GM19023 (cell line): ENCODE results near the gene COX7B2.

ENCODE experiments used
- ATAC-seq: cut with Tn5 transposase; IDR thresholded peaks from one replicate; pipeline ENCODE4 v1.9.1; 2021; ENCODE audit warnings: mild to moderate bottlenecking, moderate library complexity; ENCODE audit not compliant: unreplicated experiment

Gene COX7B2

DNA sequence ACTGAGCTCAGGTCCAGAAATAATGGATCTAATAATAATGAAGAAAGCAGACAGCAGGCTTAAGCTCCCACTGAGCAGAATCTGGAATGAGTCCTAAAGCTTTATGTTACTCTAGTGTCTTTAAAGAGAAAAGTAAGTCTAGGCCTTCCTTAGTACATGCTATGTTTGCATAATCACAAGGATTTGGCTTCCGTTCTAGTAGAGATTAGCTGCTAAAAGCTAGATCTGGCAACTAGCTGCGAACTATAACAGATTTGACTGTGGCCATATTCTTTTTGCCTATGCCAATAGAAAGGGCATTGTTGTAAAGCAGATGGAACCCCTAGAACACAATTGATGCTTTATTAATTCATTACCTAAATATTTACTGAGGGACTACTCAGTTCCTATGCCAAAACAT is 19.0 kb downstream of the COX7B2 start:
- no peak for ATAC-seq

DNA sequence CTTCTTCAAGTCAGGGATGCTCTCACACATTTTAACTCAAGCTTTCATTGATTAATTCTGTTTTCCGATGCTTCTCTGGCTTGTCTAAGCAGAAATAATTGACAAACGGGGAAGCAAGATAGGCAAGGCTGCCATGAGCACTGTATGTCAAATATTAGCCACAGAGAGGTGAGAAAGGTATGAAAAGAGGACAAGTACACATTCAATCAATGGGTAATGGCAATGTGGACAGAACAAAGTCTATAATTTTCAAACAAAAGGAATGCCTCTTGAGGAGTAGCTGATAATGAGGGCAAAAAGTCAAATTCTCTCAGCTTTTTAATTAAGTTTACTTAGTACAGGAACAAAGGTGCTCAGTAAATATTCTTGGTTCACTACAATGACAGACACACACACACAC is 19.6 kb downstream of the COX7B2 start:
- ATAC-seq = no peak

DNA sequence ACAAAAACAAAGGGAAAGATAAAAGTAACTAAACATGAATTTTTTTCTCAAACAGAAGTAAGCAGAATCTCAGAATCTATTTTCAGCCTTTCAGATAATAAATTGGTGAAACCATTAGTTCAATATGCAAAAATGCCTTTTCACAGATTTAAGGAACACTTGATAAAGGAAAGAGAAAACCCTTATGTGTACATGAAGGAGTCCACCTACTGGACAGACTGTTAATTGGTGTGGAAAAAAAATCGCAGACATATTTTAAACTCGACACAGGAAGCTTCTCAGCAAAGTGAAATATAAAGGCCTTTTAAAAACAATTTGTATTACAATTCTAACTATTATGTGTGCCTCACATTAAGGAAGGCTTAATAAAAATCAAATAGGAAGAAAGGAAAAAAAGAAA is 22.3 kb downstream of the COX7B2 start:
- ATAC-seq = no peak

DNA sequence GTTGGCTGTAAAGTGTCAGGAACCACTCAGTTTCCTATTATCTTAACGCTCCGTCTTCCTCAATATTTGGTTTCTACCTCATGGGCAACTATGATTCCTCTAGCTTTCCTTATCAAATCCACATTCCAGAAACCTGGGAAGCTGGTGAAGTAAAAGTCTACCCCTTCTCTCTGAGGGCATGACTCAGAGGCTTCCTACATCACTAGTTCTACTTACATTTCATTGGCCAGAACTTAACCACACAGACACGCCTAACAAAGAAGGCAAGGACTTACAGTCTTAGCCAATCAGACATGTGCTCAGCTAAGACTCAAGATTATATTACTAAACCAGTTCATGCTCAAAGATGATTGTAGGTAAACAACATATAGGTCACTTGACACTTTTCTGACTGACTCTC is 30.4 kb downstream of the COX7B2 start:
- no peak for ATAC-seq

DNA sequence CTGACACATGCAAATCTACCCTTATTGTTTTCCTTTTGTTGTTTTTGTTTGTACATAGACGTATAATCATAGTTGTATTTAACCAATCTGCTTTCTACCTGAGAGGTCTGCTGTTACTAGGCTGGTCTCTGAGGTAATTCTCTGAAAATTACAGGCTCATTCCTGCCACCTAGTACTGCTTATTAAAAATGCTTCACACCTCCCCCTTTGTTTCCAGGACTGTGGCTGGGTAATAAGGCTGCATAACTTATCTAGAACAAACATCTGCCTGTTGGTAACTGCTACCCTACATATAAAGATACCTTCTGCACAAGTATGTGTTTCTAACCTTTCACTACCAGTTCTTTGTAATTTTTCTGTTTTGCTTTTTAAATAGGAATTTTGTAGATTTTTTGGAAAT is 34.2 kb downstream of the COX7B2 start:
- ATAC-seq = no peak

GRCh38 chr4:46870411-46870810 is 38.6 kb downstream of the COX7B2 start:
- no peak for ATAC-seq

- no peak for ATAC-seq
Observed at GRCh38 chr4:46856333-46856732, 52.7 kb downstream of the COX7B2 start.

DNA sequence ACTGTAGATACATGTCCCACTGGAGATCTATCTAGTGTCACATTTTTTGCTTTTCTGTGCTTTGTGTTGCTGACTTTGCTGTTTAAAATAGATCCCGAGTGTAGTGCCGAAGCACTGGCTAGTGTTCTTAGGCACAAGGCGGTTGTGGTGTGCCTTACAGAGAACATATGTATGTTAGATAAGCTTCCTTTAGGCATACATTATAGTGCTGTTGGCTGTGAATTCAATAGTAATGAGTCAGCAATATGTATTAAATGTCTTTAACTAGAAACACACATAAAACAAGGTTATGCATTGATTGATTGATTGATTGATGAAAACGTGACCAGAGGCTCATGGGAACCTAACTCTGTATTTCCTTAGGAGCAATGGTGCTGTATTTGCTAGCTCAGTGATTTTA is 56.2 kb downstream of the COX7B2 start:
- no peak for ATAC-seq

GRCh38 chr4:46850026-46850425 is 59.0 kb downstream of the COX7B2 start:
- ATAC-seq = no peak

DNA sequence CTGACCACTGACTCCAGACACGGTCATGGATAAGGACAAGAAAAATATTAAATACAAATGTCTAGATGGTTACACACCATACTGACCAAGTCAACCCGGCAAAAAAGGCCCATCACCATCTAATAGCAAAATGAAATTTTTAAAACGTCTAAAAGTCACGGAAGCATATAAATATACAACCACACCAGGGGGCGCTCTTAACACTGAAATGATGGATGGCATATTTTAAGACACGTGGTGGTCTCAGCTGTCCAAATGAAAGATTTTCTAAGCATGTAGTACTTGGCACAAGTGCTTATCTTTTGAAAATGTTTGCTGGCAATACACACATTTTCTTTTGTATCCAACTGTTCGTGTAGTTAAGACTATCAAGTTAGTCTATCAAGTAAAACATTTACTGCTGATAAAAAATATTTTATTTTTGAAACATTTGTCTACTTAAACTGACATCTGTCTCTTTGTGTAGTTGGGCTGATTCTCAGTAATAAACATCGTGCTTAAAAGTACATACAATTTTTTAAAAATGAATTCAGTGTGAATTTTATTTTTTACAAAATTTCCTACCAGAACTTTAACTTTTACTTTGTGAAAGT is 64.6 kb downstream of the COX7B2 start:
- peak; percentile 70 for ATAC-seq

- ATAC-seq = no peak
Observed at GRCh38 chr4:46839128-46839527, 69.9 kb downstream of the COX7B2 start.

DNA sequence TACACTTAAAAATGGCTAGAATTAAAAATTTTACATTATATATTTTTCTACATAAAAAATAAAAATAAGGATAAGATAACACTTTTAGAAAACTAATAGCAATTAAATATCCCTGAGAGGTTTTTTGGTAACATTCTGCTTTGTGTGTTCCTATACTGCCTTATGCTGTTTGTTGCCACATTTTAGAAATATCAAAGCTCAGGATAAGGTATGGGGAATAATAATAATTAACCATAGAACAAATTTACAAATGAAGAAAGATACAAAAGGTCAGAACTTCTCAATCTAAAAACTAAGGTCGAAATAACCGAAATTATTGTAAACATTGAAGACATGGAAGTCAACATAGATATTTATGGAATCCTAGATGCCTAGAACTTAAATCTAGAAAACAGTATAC is 71.4 kb downstream of the COX7B2 start:
- no peak for ATAC-seq

DNA sequence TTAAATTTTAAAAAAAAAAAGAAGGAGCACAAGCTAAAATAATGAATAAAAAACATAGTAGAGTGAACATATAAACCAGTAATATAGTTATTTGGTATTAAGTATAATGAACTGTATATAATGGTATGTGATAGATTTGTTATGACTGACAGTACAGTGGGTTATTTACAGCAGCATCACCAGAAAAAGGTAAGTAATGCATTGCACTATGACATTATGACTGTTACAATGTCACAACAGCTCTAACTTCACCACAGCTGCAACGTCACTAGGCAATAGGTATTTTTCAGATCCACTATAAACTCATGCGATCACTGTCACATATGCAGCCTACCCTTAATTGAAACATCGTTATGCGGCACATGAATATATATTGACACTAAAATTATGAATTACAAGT is 72.5 kb downstream of the COX7B2 start:
- ATAC-seq = no peak

DNA sequence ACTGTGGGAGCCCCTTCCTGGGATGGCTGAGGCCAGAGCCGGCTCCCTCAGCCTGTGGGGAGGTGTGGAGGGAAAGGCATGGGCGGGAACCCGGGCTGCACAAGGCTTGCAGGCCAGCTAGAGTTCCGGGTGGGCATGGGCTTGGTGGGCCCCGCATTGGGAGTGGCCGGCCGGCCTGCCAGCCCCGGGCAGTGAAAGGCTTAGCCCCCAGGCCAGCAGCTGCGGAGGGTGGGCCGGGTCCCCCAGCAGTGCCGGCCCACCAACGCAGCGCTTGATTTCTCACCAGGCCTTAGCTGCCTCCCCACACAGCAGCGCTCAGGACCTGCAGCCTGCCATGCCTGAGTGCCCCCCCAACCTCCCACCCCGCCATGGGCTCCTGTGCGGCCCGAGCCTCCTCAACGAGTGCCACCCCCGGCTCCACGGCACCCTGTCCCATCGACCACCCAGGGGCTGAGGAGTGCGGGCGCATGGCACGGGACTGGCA is 78.0 kb downstream of the COX7B2 start:
- ATAC-seq = no peak

- no peak for ATAC-seq
Observed at GRCh38 chr4:46820154-46820553, 88.9 kb downstream of the COX7B2 start.

DNA sequence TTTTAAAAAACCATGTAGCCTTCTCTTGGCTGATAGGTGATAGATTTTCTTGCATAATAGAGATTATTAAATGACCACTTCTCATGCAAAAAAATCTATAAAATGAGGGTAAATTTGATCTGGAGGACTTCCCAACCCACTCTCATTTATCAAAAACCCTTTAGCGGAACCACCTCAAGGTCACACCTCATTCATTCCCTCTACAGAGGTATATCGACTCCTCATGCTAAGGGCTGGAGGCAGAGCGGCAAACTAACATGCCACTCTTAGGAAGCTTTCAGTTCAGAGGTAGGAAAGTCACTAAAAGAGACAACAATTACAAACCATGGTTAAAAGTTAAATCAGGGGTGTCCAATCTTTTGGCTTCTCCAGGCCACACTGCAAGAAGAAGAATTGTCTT is 90.0 kb downstream of the COX7B2 start:
- no peak for ATAC-seq

DNA sequence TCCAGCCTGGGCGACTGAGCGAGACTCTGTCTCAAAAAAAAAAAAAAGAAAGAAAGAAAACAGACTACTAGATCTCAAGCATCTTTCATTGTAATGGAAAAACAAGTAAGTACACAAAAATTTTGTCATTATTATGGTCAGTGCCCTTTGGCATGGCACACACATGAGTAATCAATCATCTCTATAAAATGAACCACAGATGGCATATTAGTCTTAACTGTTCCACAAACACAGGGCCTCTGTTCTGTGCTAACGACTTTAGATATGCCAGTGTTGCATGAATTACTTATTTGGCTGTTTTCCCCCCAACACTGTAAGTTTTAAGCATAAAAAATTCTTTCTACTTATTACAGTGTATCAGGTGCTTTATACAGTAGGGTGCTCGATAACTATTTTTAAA is 90.4 kb downstream of the COX7B2 start:
- ATAC-seq = no peak

- ATAC-seq = no peak
Observed at GRCh38 chr4:46817806-46818205, 91.2 kb downstream of the COX7B2 start.

DNA sequence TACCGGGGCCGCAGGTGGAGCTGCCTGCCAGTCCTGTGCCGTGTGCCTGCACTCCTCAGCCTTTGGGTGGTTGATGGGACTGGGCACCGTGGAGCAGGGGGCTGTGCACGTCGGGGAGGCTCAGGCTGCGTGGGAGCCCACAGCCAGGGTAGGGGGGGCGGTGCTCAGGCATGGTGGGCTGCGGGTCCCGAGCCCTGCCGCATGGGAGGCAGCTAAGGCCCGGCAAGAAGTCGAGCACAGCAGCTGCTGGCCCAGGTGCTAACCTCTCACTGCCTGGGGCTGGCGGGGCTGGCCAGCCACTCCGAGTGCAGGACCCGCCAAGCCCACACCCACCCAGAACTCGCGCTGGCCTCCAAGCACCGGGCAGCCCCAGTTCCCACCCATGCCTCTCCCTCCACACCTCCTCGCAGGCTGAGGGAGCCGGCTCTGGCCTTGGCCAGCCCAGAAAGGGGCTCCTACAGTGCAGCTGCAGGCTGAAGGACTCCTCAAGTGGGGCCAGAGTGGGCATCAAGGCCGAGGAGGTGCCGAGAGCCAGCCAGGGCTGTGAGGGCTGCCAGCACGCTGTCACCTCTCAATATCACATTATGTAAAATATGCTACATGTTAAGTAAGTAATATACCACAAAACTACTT is 104.1 kb downstream of the COX7B2 start:
- no peak for ATAC-seq

DNA sequence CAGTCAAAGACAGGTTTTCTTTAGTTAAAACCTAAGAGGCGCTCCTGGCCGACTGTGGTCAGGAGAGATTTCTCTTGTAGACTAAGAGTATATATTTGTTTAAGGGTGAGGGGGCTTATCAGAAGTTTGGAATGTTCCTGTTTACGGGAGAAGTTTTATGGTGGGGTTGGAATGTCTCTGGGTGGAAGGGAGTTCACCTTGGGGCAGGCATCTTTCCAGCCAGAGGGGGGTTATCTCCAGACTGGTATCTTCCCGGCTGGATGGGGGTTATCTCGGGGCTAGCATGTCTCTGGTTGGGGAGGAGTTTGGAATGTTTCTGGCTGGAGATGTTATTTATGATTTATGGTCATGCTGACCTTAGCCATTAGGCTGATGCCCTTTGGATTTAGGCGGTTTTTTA is 116.0 kb downstream of the COX7B2 start:
- no peak for ATAC-seq

- no peak for ATAC-seq
Observed at GRCh38 chr4:46781434-46782092, 127.5 kb downstream of the COX7B2 start.

DNA sequence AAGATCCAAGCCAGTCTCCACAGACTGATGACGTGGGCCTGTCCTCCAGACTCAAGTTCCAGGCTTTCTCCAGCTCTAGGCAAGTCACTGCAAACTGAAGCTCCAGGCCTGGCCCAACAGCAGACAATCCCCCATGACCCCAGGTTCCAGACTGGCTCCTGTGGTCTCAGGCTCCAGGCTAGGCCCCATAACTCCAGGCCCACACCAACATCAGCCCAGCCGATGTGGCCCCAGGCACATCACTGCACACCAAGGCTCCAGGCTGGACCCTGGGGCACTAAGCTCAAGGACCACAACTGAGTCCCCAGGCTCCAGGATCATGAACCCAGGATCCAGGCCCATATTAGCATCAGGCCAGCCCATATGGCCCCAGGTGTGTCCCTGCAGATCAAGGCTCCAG is 143.6 kb downstream of the COX7B2 start:
- no peak for ATAC-seq
